Heart right ventricle (tissue), 16 donors: Measurements from ENCODE around the gene TRIP11. TPM values are rescaled to one million over a fixed set of nuclear protein-coding genes. Genes with fewer than 3 reads are reported as not detected.
A peak's percentile ranks its signal among the peaks of the same experiment; 100 is the strongest.

Experiments used
- ATAC-seq, 8 donors: fragments of 200-7000 bp; cut with Tn5 transposase; one replicate each; pipeline ENCODE4 v1.9.1; 2020; ENCODE audit warnings: mild to moderate bottlenecking in 8 of 8, moderate library complexity in 8 of 8, moderate number of reproducible peaks in 1 of 8
- DNase-seq, 2 donors: peaks; one replicate each; pipeline ENCODE4 v3.0.0-alpha.2; 2020
- H3K27ac ChIP-seq, 10 donors: fragments of 200-600 bp; sonication (generic) in 2 of 10; one replicate each; pipeline versions ENCODE4 v1.5.0 to v1.8.0; 2020 to 2022; ENCODE audit warnings: mild to moderate bottlenecking in 3 of 10
- H3K27me3 ChIP-seq, 7 donors: fragments of 200-600 bp; one replicate each; pipeline ENCODE4 v1.8.0; 2021 to 2022; ENCODE audit warnings: mild to moderate bottlenecking in 2 of 7
- H3K36me3 ChIP-seq, 9 donors: fragments of 200-600 bp; sonication (generic) in 1 of 9; one replicate each; pipeline versions ENCODE4 v1.5.0 to v1.8.0; 2020 to 2022; ENCODE audit warnings: mild to moderate bottlenecking in 2 of 9
- H3K4me1 ChIP-seq, 9 donors: fragments of 200-600 bp; sonication (generic) in 1 of 9; one replicate each; pipeline versions ENCODE4 v1.5.0 to v1.8.0; 2020 to 2022; ENCODE audit warnings: mild to moderate bottlenecking in 4 of 9
- H3K4me3 ChIP-seq, 10 donors: fragments of 200-600 bp; sonication (generic) in 2 of 10; one replicate each; pipeline versions ENCODE4 v1.5.0 to v1.8.0; 2020 to 2022; ENCODE audit warnings: mild to moderate bottlenecking in 7 of 10, moderate library complexity in 2 of 10
- H3K9me3 ChIP-seq, 11 donors: fragments of 200-600 bp in 10 of 11; sonication (generic) in 2 of 11; one replicate each; pipeline versions ENCODE4 v1.5.0 to v1.8.0; 2013 to 2022; ENCODE audit warnings: mild to moderate bottlenecking in 2 of 11, control low read depth in 1 of 11, moderate library complexity in 1 of 11
- WGBS, 2 donors: extraction: QIAGEN DNeasy Blood & Tissue Kit; methylation state at CpG; one replicate each; pipeline ENCODE4 v1.1.7; 2013; ENCODE audit warnings: inconsistent platforms in 1 of 2; 5-methylcytosine and 5-hydroxymethylcytosine counted together
- intact Hi-C, 10 donors: fragments of 100-400 bp; cut with DNase I; formaldehyde crosslinking; loops; one replicate each; pipeline versions ENCODE4 v1.11.1 to v1.14.2; 2022
- polyA plus RNA-seq, 2 donors: library from polyadenylated mRNA; stranded (reverse); fragments of 200-250 nt; gene quantifications; one replicate each; pipeline ENCODE4 v1.2.3, GENCODE V29; 2013
- total RNA-seq, 10 donors: library from RNA; stranded (reverse); fragmentation: NEBNext Ultra II Directional in 3 of 10; extraction: Animal tissue kit (Norgen Biotek cat#: 25700) in 3 of 10; gene quantifications; one replicate each; pipeline versions ENCODE4 v1.2.1 to v1.2.4, GENCODE V29; 2021 to 2023
- TF ChIP-seq, protein P1 (sequence below), 9 donors: fragments of 200-600 bp; sonication (generic) in 2 of 9; IDR thresholded peaks; one replicate each; pipeline versions ENCODE4 v1.5.0 to v1.8.0; 2021 to 2022; ENCODE audit warnings: antibody characterized with exemption in 9 of 9, mild to moderate bottlenecking in 5 of 9, moderate library complexity in 1 of 9
- donor health status: Arrhythmogenic right ventricular cardiomyopathy.
- donor health status: ischemic (EF 13 %, LVEDD 7.1; RV severe dilation, severe dysfunction).
- donor health status: healthy with polysubstance abuse.
- donor health status: DM: no; HTN: yes; CAD: no.
- donor health status: DM: no; HTN: no; CAD: no.
- donor health status: ischemic (EF 25% LVEDD 6.9; RV normal size, moderate dysfunction).
- donor health status: ischemic (EF 25% LVEDD 5.7; RV mildly dilated, moderate dysfunction).
- donor health status: healthy.
- donor health status: DM: yes; HTN: yes; CAD: no.
- donor health status: Ischemic cardiomyopathy.
- donor health status: ischemic (EF 35%, LVEDD 5.7; RV mildly dilated, moderate dysfunction).
- donor health status: nonischemic (EF 11% LVEDD 7.7; RV severe dilation, severe dysfunction).
- donor health status: DM: yes; HTN: yes; CAD: no.
- donor health status: PGD.
- donor health status: ischemic (EF 29% LVEDD 5.4; RV normal size, mild dysfunction).
- donor health status: nonischemic (EF 23%, LVEDD 6.1; RV moderate dilation, normal function).

Gene TRIP11
- total and polyA plus RNA-seq, 12 donors, result 4.0 to 73.3 (median 56.5) TPM

DNA sequence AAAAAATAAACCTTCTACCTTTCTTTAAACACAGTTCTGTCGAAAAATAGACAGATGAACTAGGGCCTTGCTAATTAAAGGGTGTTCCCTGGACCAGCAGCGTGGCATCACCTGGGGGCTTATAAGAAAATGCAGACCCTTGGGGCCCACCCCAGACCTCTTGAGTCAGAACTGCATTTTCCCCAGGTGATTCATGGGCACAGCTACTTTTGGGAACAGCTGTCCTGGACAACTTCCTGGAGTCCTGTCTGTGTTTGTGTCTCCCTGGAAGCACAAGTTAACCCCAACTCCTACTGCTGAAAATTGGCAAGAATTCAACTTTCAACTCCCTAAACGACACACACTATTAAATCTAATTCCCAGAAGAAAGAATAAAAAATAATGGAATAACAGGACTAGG is 110.2 kb downstream of the TRIP11 start:
- DNase-seq (no peak), ATAC-seq (peak in 1 of 8 donors; percentile 12)
- no peak overlapping the region for H3K27ac ChIP-seq
- H3K27me3 ChIP-seq, result peaks cover 0 to 3% (median 0%) of the 10 kb centered on the region in 7 donors
- H3K4me1 ChIP-seq, result peaks cover 0 to 56% (median 9%) of the 10 kb centered on the region in 9 donors
- H3K9me3 ChIP-seq, result no peaks in the 10 kb centered on the region
- WGBS, 2 donors, result 62 to 67% methylated on average over 3 of the region's 3 CpGs
- peaks cover 0 to 12% (median 0%) of the 10 kb centered on the region in 9 donors for H3K36me3 ChIP-seq
- intact Hi-C loops, result no loop called here
- TF ChIP-seq, protein P1, sequence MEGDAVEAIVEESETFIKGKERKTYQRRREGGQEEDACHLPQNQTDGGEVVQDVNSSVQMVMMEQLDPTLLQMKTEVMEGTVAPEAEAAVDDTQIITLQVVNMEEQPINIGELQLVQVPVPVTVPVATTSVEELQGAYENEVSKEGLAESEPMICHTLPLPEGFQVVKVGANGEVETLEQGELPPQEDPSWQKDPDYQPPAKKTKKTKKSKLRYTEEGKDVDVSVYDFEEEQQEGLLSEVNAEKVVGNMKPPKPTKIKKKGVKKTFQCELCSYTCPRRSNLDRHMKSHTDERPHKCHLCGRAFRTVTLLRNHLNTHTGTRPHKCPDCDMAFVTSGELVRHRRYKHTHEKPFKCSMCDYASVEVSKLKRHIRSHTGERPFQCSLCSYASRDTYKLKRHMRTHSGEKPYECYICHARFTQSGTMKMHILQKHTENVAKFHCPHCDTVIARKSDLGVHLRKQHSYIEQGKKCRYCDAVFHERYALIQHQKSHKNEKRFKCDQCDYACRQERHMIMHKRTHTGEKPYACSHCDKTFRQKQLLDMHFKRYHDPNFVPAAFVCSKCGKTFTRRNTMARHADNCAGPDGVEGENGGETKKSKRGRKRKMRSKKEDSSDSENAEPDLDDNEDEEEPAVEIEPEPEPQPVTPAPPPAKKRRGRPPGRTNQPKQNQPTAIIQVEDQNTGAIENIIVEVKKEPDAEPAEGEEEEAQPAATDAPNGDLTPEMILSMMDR (IDR thresholded peaks at IDR 0.05), result no peak
- H3K4me3 ChIP-seq, result no peak overlapping the region

DNA sequence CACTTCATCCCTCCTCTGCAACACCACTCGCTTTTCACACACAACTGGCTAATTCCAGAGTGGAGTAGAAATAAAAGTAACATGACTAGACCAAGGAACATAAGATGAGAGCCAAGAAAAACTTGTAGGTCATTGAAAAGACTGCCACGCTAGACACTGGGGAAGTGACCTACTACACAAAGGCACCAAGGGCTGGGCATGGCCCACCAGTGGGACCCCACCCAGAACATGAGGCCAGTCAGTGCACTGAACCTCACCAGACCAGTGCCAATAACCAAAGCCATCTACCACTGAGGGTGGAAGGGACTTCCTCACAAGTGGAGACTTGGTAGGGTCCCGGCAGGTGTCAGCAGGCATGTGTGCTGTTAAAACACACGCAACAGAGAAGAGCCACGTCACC is 112.1 kb downstream of the TRIP11 start:
- intact Hi-C loops, result no loop called here
- no peaks in the 10 kb centered on the region for H3K9me3 ChIP-seq
- DNase-seq, result no peak
- no peak overlapping the region for H3K4me3 ChIP-seq
- H3K36me3 ChIP-seq, result no peaks in the 10 kb centered on the region
- ATAC-seq, result peak in 1 of 8 donors; percentile 12
- WGBS, 2 donors, result 74 to 85% methylated on average over 5 of the region's 5 CpGs
- peaks cover 0 to 66% (median 9%) of the 10 kb centered on the region in 9 donors for H3K4me1 ChIP-seq
- TF ChIP-seq, protein P1 (IDR thresholded peaks at IDR 0.05), result no peak
- peak overlapping the region in 1 of 10 donors; percentile 3 for H3K27ac ChIP-seq
- peaks cover 0 to 2% (median 0%) of the 10 kb centered on the region in 7 donors for H3K27me3 ChIP-seq

DNA sequence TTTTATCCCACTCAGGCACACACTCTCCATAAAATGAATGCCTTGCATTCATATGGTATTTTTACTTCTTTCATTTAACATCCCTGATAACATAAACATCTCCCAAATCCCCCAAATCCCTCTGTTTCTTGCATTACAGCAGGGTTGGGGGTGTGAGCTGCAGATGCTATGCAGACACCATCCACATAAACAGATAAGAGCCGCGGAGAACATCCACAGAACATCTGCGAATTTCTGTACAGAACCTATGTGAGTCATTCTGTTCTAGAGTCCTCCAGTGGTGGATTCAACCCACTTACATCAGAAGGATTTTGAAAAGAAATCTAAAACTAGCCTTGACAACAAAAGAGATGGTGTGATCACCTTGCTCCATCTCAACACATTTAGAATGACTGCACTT is 112.7 kb downstream of the TRIP11 start:
- ATAC-seq (no peak), DNase-seq (no peak)
- H3K36me3 ChIP-seq, result no peaks in the 10 kb centered on the region
- H3K27me3 ChIP-seq, result peaks cover 0 to 2% (median 0%) of the 10 kb centered on the region in 7 donors
- H3K9me3 ChIP-seq, result no peaks in the 10 kb centered on the region
- TF ChIP-seq, protein P1 (IDR thresholded peaks at IDR 0.05), result no peak
- H3K27ac ChIP-seq, result no peak overlapping the region
- H3K4me1 ChIP-seq, result peaks cover 0 to 71% (median 9%) of the 10 kb centered on the region in 9 donors
- intact Hi-C loops, result no loop called here
- 65 to 76% methylated on average over 3 of the region's 3 CpGs for WGBS, 2 donors
- H3K4me3 ChIP-seq, result no peak overlapping the region

DNA sequence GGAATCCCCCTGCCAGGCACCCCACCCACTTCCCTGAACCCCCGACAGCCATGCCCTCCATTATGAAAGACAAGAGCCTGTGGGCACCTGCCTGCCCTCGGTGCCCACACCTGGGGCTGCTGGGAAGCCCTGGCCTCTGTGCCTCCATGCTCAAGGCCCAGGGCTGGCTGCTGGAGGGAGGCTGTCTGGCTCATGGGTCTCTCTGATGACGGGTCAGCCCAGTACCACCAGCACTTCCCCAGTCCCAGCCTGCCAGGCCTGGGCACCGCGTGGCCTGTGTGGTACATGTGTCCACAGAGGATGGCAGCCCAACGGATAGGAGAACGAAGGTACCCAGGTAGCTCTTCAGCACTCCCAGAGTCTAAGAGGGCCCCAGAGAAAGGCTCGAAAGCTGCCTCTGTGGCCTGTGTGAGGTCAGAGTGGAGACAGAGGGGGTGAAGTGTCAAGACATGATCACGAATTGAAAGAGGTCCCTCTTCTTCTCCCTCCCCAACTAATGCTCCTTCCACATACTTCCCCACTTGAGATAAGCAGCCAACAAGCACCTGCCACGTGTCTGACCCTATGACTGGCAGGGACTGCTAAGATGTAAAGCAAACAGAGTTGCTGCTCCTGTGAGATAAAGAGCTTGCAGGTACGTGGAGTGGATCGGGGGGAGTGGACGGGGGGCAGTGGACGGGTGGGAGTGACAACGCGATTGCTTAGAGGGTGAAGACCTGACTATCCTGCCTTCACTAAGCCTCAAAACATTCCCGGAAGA is 113.5 kb downstream of the TRIP11 start:
- H3K4me1 ChIP-seq, result peaks cover 0 to 62% (median 9%) of the 10 kb centered on the region in 9 donors
- H3K9me3 ChIP-seq, result no peaks in the 10 kb centered on the region
- ATAC-seq (no peak), DNase-seq (no peak)
- H3K36me3 ChIP-seq, result no peaks in the 10 kb centered on the region
- intact Hi-C loops, result no loop called here
- H3K4me3 ChIP-seq, result no peak overlapping the region
- WGBS, 2 donors, result 67 to 77% methylated on average over 17 of the region's 17 CpGs
- peaks cover 0 to 2% (median 0%) of the 10 kb centered on the region in 7 donors for H3K27me3 ChIP-seq
- peak overlapping the region in 3 of 10 donors; percentile 2 to 66 (median 65) for H3K27ac ChIP-seq
- TF ChIP-seq, protein P1 (IDR thresholded peaks at IDR 0.05), result no peak
